Ureter (tissue), 1 donor: Measurements from ENCODE around the gene NFE2L2. TPM values are rescaled to one million over a fixed set of nuclear protein-coding genes. Genes with fewer than 3 reads are reported as not detected.
"Not testable (repeated sequence)": the region's sequence is repeated elsewhere in the genome, so short reads cannot be mapped to it uniquely, and the experiment has no call there.

ENCODE experiments used
- DNase-seq: peaks from one replicate; pipeline ENCODE4 v3.0.0-alpha.2; 2020; ENCODE audit warnings: low spot score
- total RNA-seq: library from RNA; stranded (reverse); gene quantifications from one replicate; pipeline ENCODE4 v1.2.4, GENCODE V29; 2023
- donor health status: DM: yes; HTN: yes; CAD: no.

The NFE2L2 gene
- total RNA-seq, 1 donor from 2014 or later: 190 TPM

GRCh38 chr2:177195194-177195593 is 69.3 kb downstream of the NFE2L2 start:
- DNase-seq: no peak

DNA sequence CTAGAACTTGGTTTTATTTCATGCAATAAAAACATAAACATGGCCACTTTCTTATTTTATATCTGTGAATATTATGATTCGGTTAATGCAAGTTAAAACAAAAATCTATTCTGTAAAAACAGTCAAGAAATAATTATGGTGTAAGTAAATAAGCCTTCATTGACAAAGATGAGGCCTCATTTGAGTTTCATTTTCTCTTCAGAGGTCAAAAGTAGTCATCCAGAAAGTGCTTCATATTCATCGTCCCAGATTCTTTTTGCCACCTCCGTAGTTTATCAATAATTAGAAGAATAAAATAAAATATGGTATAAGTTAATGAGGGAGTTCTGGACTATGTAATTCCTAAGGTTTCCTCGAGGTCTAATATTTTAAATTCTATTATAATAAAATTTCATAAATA is 71.3 kb downstream of the NFE2L2 start:
- no peak for DNase-seq

DNA sequence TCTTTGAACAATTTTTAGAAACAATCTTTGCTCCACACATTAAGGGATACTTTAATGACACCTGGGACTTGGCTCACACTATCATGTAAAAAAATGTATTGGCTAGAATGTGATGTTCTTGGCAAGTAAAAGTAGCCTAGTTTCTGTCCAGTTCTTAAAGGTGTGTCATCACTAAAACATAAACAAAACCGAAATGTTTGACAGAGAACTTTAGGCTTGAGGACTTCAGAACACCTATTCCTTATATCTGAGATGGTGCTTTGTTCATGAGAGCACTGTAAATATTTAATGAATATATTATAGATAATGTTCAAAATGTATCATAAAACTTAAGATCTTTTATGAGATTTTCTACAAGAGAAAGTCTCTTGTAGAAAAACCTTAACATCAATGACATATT is 71.7 kb downstream of the NFE2L2 start:
- no peak for DNase-seq

GRCh38 chr2:177190941-177191340 is 73.6 kb downstream of the NFE2L2 start:
- DNase-seq: no peak

GRCh38 chr2:177188482-177189469 is 75.8 kb downstream of the NFE2L2 start:
- no peak for DNase-seq

DNA sequence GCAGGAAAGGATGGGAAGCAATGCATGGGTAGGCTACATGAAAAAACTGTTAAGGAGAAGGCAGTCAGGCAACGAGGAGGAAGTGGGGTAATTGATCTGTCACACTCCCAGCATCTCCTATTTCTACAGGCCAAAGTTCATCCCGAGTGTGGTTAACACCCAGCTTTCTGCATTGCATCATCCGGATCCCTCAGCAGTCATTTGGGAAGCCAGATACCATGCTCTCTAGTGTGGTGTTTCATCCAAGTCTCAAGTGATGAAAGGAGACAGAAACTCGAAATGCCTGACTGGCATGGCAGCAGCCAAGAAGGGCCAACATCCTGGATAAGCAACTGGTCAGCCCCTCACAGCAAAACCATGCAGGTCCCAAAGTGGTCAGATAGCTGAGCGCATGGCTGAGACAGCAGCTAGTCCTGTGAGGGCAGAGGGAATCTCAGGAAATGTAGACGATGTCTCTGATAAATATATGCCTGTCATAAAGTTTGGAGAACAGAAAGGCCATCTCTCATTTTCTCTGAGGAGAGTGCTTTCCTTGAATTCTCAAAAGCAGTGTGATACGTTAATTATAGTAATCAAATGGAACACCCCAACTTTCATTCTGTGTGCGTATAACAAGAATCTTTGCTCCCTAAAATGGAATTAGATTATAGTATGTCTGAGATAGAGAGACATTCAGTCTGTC is 76.8 kb downstream of the NFE2L2 start:
- DNase-seq: no peak

GRCh38 chr2:177186038-177186437 is 78.5 kb downstream of the NFE2L2 start:
- not testable (repeated sequence) for DNase-seq

- DNase-seq: no peak
Observed at GRCh38 chr2:177184606-177185005, 79.9 kb downstream of the NFE2L2 start.

- no peak for DNase-seq
Observed at GRCh38 chr2:177183860-177184259, 80.7 kb downstream of the NFE2L2 start.

Other genes with a start within 250 kb of the NFE2L2 start
- gene HNRNPA3, start 51.9 kb downstream of the NFE2L2 start, total RNA-seq: 251 TPM
- 38.7 TPM for gene AGPS, start 128.0 kb upstream of the NFE2L2 start, total RNA-seq